B cell (primary cell): ENCODE results near the gene CLK2.

Experiments
- CTCF ChIP-seq: fragments of 200-600 bp; IDR thresholded peaks from one replicate; pipeline ENCODE4 v1.8.0; 2022; ENCODE audit warnings: antibody characterized with exemption, mild to moderate bottlenecking
- EZH2 ChIP-seq: IDR thresholded peaks from 2 replicates; pipeline ENCODE4 v1.6.1; 2012; ENCODE audit warnings: borderline replicate concordance, low read depth, mild to moderate bottlenecking, moderate library complexity, low read length; ENCODE audit not compliant: insufficient read depth, poor library complexity, severe bottlenecking

- TF ChIP-seq CTCF (no peak), EZH2 (no peak)
Measured at GRCh38 chr1:155279268-155279667, 6.0 kb upstream of the CLK2 start.
